KMS-11 (cell line): ENCODE data around the gene G0S2.

ENCODE experiments used
- H2AFZ ChIP-seq: fragments of 200-600 bp; sonication (generic); 2 replicates; pipeline ENCODE4 v1.6.1; 2016; ENCODE audit warnings: antibody characterized with exemption, mixed run types, low read depth
- H3K27ac ChIP-seq: fragments of 200-600 bp; sonication (generic); 2 replicates; pipeline ENCODE4 v1.6.1; 2016; ENCODE audit warnings: mild to moderate bottlenecking, mixed run types
- H3K27me3 ChIP-seq: fragments of 200-600 bp; sonication (generic); 2 replicates; pipeline ENCODE4 v1.6.1; 2017; ENCODE audit warnings: mild to moderate bottlenecking, low read depth, mixed run types, moderate library complexity; ENCODE audit not compliant: insufficient read depth
- H3K36me3 ChIP-seq: fragments of 200-600 bp; sonication (generic); 2 replicates; pipeline ENCODE4 v1.6.1; 2017; ENCODE audit warnings: mild to moderate bottlenecking, mixed run types; ENCODE audit not compliant: insufficient read depth
- H3K4me1 ChIP-seq: fragments of 200-600 bp; sonication (generic); 2 replicates; pipeline ENCODE4 v1.6.1; 2016; ENCODE audit warnings: mild to moderate bottlenecking, low read depth, mixed run types; ENCODE audit not compliant: poor library complexity, severe bottlenecking
- H3K4me2 ChIP-seq: fragments of 200-600 bp; sonication (generic); 2 replicates; pipeline ENCODE4 v1.7.0; 2016; ENCODE audit warnings: mild to moderate bottlenecking, mixed run types
- H3K4me3 ChIP-seq: fragments of 200-600 bp; sonication (generic); IDR thresholded peaks from 2 replicates; pipeline ENCODE4 v1.6.1; 2017; ENCODE audit warnings: low read depth, low read length, mixed read lengths; ENCODE audit not compliant: insufficient read depth
- H3K79me2 ChIP-seq: fragments of 200-600 bp; sonication (generic); 2 replicates; pipeline ENCODE4 v1.6.1; 2016; ENCODE audit warnings: low read depth, mixed run types; ENCODE audit not compliant: insufficient read depth
- H3K9ac ChIP-seq: fragments of 200-600 bp; sonication (generic); 2 replicates; pipeline ENCODE4 v1.6.1; 2016; ENCODE audit warnings: mild to moderate bottlenecking, mixed run types
- H4K20me1 ChIP-seq: fragments of 200-600 bp; sonication (generic); 2 replicates; pipeline ENCODE4 v1.6.1; 2016; ENCODE audit warnings: mild to moderate bottlenecking, mixed run types; ENCODE audit not compliant: insufficient read depth
- CTCF ChIP-seq: fragments of 200-600 bp; sonication (generic); conservative IDR thresholded peaks from 2 replicates; pipeline ENCODE4 v1.6.1; 2017; ENCODE audit warnings: low read depth, mild to moderate bottlenecking, antibody characterized with exemption, low read length, moderate library complexity, mixed read lengths

The G0S2 gene

GRCh38 chr1:209647156-209647555 lies 28.1 kb upstream of the G0S2 start:
- Histone ChIP-seq H3K4me1 (no peaks in the 10 kb centered on the region), H3K27ac (no peak overlapping the region), H3K27me3 (no peaks in the 10 kb centered on the region), H3K36me3 (no peaks in the 10 kb centered on the region), H3K9ac (no peak overlapping the region), H2AFZ (no peak overlapping the region), H3K79me2 (no peaks in the 10 kb centered on the region), H3K4me3 (no peak overlapping the region), H3K4me2 (no peak overlapping the region), H4K20me1 (no peaks in the 10 kb centered on the region)
- TF ChIP-seq CTCF = no peak

GRCh38 chr1:209648346-209648745 lies 26.9 kb upstream of the G0S2 start:
- Histone ChIP-seq H3K4me2 (no peak overlapping the region), H2AFZ (no peak overlapping the region), H3K9ac (no peak overlapping the region), H3K4me3 (no peak overlapping the region), H3K4me1 (no peaks in the 10 kb centered on the region), H3K27ac (no peak overlapping the region), H3K27me3 (no peaks in the 10 kb centered on the region), H3K36me3 (no peaks in the 10 kb centered on the region), H4K20me1 (no peaks in the 10 kb centered on the region), H3K79me2 (no peaks in the 10 kb centered on the region)
- TF ChIP-seq CTCF = no peak

- Histone ChIP-seq H3K9ac (no peak overlapping the region), H3K27me3 (no peaks in the 10 kb centered on the region), H3K36me3 (no peaks in the 10 kb centered on the region), H3K4me3 (no peak overlapping the region), H3K27ac (no peak overlapping the region), H3K79me2 (no peaks in the 10 kb centered on the region), H2AFZ (no peak overlapping the region), H4K20me1 (no peaks in the 10 kb centered on the region), H3K4me1 (no peaks in the 10 kb centered on the region), H3K4me2 (no peak overlapping the region)
- no peak for TF ChIP-seq CTCF
Measured at GRCh38 chr1:209648931-209649776, 26.1 kb upstream of the G0S2 start.

- TF ChIP-seq CTCF = no peak
- H3K4me2 ChIP-seq = no peak overlapping the region
- H3K9ac ChIP-seq = no peak overlapping the region
- H3K27ac ChIP-seq = no peak overlapping the region
- H3K27me3 ChIP-seq = no peaks in the 10 kb centered on the region
- H4K20me1 ChIP-seq = no peaks in the 10 kb centered on the region
- H3K79me2 ChIP-seq = no peaks in the 10 kb centered on the region
- H3K4me3 ChIP-seq = no peak overlapping the region
- no peaks in the 10 kb centered on the region for H3K36me3 ChIP-seq
- H2AFZ ChIP-seq = no peak overlapping the region
- no peaks in the 10 kb centered on the region for H3K4me1 ChIP-seq
Measured at GRCh38 chr1:209650454-209650853, 24.8 kb upstream of the G0S2 start.
